OCI-LY7 (cell line): ENCODE measurements around the gene OAS2.

Source experiments
- EZH2phosphoT487 ChIP-seq: fragments of 200-600 bp; sonication (generic); IDR thresholded peaks from 2 replicates; pipeline ENCODE4 v1.6.1; 2018; ENCODE audit warnings: low read depth, borderline replicate concordance, mild to moderate bottlenecking, mixed run types, antibody characterized with exemption, low read length, moderate library complexity, mixed read lengths
- TF ChIP-seq, protein P1 (sequence below): fragments of 200-600 bp; sonication (generic); conservative IDR thresholded peaks from 2 replicates; pipeline ENCODE4 v1.5.1; 2014; ENCODE audit warnings: mild to moderate bottlenecking, antibody characterized with exemption, low read length, moderate library complexity, mixed read lengths

DNA sequence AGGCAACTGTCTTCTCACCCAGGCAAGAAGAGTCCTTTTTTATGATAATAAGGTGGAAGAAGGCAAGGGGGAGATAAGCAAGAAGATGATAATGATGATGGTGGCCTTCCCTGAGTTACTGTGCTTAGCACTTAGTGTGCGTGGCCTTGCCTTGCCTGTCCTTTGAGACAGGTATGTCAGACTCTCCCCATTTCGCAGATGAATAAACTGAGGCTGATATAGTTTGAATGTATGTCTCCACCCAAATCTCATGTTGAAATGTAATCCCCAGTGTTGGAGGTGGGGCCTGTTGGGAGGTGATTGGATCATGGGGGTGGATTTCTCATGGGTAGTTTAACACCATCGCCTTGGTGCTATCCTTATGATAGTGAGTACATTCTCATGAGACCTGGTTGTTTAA is 48.6 kb upstream of the OAS2 start:
- TF ChIP-seq, protein P1, sequence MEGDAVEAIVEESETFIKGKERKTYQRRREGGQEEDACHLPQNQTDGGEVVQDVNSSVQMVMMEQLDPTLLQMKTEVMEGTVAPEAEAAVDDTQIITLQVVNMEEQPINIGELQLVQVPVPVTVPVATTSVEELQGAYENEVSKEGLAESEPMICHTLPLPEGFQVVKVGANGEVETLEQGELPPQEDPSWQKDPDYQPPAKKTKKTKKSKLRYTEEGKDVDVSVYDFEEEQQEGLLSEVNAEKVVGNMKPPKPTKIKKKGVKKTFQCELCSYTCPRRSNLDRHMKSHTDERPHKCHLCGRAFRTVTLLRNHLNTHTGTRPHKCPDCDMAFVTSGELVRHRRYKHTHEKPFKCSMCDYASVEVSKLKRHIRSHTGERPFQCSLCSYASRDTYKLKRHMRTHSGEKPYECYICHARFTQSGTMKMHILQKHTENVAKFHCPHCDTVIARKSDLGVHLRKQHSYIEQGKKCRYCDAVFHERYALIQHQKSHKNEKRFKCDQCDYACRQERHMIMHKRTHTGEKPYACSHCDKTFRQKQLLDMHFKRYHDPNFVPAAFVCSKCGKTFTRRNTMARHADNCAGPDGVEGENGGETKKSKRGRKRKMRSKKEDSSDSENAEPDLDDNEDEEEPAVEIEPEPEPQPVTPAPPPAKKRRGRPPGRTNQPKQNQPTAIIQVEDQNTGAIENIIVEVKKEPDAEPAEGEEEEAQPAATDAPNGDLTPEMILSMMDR: no peak
- no peak for TF ChIP-seq EZH2phosphoT487
